K562 (cell line): ENCODE measurements around the gene NPAS3. TPM values are rescaled to one million over a fixed set of nuclear protein-coding genes. Genes with fewer than 3 reads are reported as not detected.

ENCODE experiments used
- ATAC-seq: fragments of 200-7000 bp; cut with Tn5 transposase; 3 replicates; pipeline ENCODE4 v1.9.1; 2020; ENCODE audit warnings: moderate library complexity
- BruUV-seq: library from RNA; stranded (reverse); fragments of 400-500 nt; replicated peaks from 2 replicates; lab custom pipeline; 2021; lab: Mats Ljungman, UMichigan
- CTCF ChIA-PET: fragments of 300-600 bp; formaldehyde crosslinking; extraction: SDS; loops from one replicate; lab custom pipeline; 2021; ENCODE audit warnings: low intra/inter-chr PET ratio; lab: Yijun Ruan, JAX
- POLR2A ChIA-PET: fragments of 300-600, 350-650 bp; sonication (Branson Sonifier 250); formaldehyde crosslinking; extraction: SDS; loops from one replicate; lab custom pipeline; 2021; ENCODE audit warnings: antibody characterized with exemption, inconsistent platforms; lab: Yijun Ruan, JAX
- DNase-seq, 4 experiments: peaks; one replicate each; pipeline versions ENCODE4 v3.0.0 to v3.0.0-alpha.2; 2011 to 2018; ENCODE audit warnings: low spot score in 3 of 4, mixed read lengths in 3 of 4; ENCODE audit errors: extremely low read depth in 1 of 4
- FAIRE-seq: peaks from 2 replicates; lab custom pipeline; 2011; peaks lifted over from hg19 to GRCh38; lab: Jason Lieb, UNC
- H2AFZ ChIP-seq: 2 replicates; pipeline ENCODE4 v1.6.0; 2011; ENCODE audit warnings: low read depth, low read length, control low read depth, inconsistent platforms
- H3K27ac ChIP-seq: fragments of 200-600 bp; 3 replicates; pipeline ENCODE4 v1.8.0; 2011; ENCODE audit warnings: low read depth, mild to moderate bottlenecking, control low read depth, inconsistent platforms, low read length, moderate library complexity, mixed read lengths; ENCODE audit errors: extremely low read depth
- H3K27me3 ChIP-seq, 2 experiments: fragments of 300-600 bp in 1 of 2; 2 replicates in 1 of 2; 3 replicates in 1 of 2; pipeline versions ENCODE4 v1.6.0 to v1.8.0; 2011; ENCODE audit warnings: inconsistent platforms in 2 of 2, low read length in 2 of 2, mild to moderate bottlenecking in 1 of 2, mixed read lengths in 1 of 2, moderate library complexity in 1 of 2; ENCODE audit not compliant: control insufficient read depth in 2 of 2, insufficient read depth in 2 of 2
- H3K36me3 ChIP-seq: fragments of 300-600 bp; 3 replicates; pipeline ENCODE4 v1.8.0; 2011; ENCODE audit warnings: mild to moderate bottlenecking, low read length, inconsistent platforms; ENCODE audit not compliant: control insufficient read depth, insufficient read depth
- H3K4me1 ChIP-seq, 2 experiments: fragments of 200-600 bp in 1 of 2; replicated peaks in 1 of 2; 2 replicates in 1 of 2; 3 replicates in 1 of 2; pipeline versions ENCODE4 v1.5.1 to v1.8.0; 2011; ENCODE audit warnings: inconsistent platforms in 2 of 2, low read length in 2 of 2, mild to moderate bottlenecking in 1 of 2, mixed read lengths in 1 of 2, moderate library complexity in 1 of 2; ENCODE audit not compliant: control insufficient read depth in 2 of 2, insufficient read depth in 2 of 2
- H3K4me2 ChIP-seq: 2 replicates; pipeline ENCODE4 v1.6.1; 2011; ENCODE audit warnings: low read length, control low read depth, inconsistent platforms, mixed read lengths; ENCODE audit not compliant: insufficient read depth
- H3K4me3 ChIP-seq: fragments of 200-600 bp; sonication (generic), shearing (Covaris generic); 2 replicates; pipeline ENCODE4 v1.5.1; 2016; ENCODE audit warnings: control low read depth, inconsistent platforms
- H3K79me2 ChIP-seq: fragments of 200-600 bp; 3 replicates; pipeline ENCODE4 v1.8.0; 2011; ENCODE audit warnings: low read length, inconsistent platforms; ENCODE audit not compliant: control insufficient read depth, insufficient read depth
- H3K9ac ChIP-seq, 2 experiments: 2 replicates each; pipeline versions ENCODE4 v1.6.0 to v1.6.1; 2011; ENCODE audit warnings: low read depth in 2 of 2, low read length in 2 of 2, control low read depth in 1 of 2, inconsistent platforms in 1 of 2, mild to moderate bottlenecking in 1 of 2, mixed read lengths in 1 of 2; ENCODE audit not compliant: insufficient read depth in 1 of 2
- H3K9me1 ChIP-seq: one replicate; pipeline ENCODE4 v1.6.0; 2011; ENCODE audit warnings: inconsistent platforms, mild to moderate bottlenecking, low read length, moderate library complexity; ENCODE audit not compliant: control insufficient read depth, insufficient read depth
- H3K9me3 ChIP-seq: replicated peaks from 2 replicates; pipeline ENCODE4 v1.5.1; 2011; ENCODE audit warnings: low read depth, low read length, inconsistent platforms; ENCODE audit not compliant: control insufficient read depth, insufficient read depth
- H4K20me1 ChIP-seq: replicated peaks from 2 replicates; pipeline ENCODE4 v1.6.1; 2011; ENCODE audit warnings: low read length, inconsistent platforms, mixed read lengths; ENCODE audit not compliant: control insufficient read depth, insufficient read depth
- GTF2A2 ChIP-seq: IDR thresholded peaks from 2 replicates; pipeline ENCODE4 v1.6.1; 2016; ENCODE audit warnings: mild to moderate bottlenecking, missing genetic modification characterization, missing compliant biosample characterization
- KLF10 ChIP-seq: fragments of 250-450 bp; sonication (Bioruptor Pico); IDR thresholded peaks from 2 replicates; pipeline ENCODE4 v1.6.1; 2021; ENCODE audit warnings: matching md5 sums
- SETDB1 ChIP-seq: IDR thresholded peaks from one replicate; pipeline ENCODE4 v1.6.1; 2012; ENCODE audit warnings: low read length, control low read depth, inconsistent platforms
- TCF3 ChIP-seq: sonication (generic); formaldehyde crosslinking; IDR thresholded peaks from 2 replicates; pipeline ENCODE4 v1.4.0; 2020; ENCODE audit warnings: mild to moderate bottlenecking, missing genetic modification reagents
- TOE1 ChIP-seq, 2 experiments: fragments of 450-650 bp in 1 of 2; sonication (generic) in 1 of 2; formaldehyde crosslinking in 1 of 2; IDR thresholded peaks; 2 replicates each; pipeline versions ENCODE4 v1.7.1 to v1.8.0; 2016 to 2022; ENCODE audit warnings: borderline replicate concordance in 2 of 2, mild to moderate bottlenecking in 2 of 2, antibody characterized with exemption in 1 of 2, inconsistent platforms in 1 of 2, low read depth in 1 of 2, missing genetic modification reagents in 1 of 2, moderate library complexity in 1 of 2
- U2AF1 ChIP-seq: fragments of 200-400 bp; formaldehyde crosslinking; optimal IDR thresholded peaks from 2 replicates; pipeline ENCODE3; 2017; ENCODE audit warnings: mild to moderate bottlenecking, low read depth, low read length, moderate library complexity
- YBX1 ChIP-seq: fragments of 450-650 bp; IDR thresholded peaks from 2 replicates; pipeline ENCODE4 v1.7.1; 2016; ENCODE audit warnings: mild to moderate bottlenecking
- ZKSCAN8 ChIP-seq: fragments of 200-800 bp; sonication (Bioruptor generic); IDR thresholded peaks from 2 replicates; pipeline ENCODE4 v1.6.1; 2016; ENCODE audit warnings: missing genetic modification characterization, missing compliant biosample characterization
- WGBS: fragments of 100-300 bp; shearing (Covaris generic); methylation state at CpG from one replicate; pipeline ENCODE4 v1.1.6; 2016; ENCODE audit warnings: low coverage, mixed read lengths; ENCODE audit not compliant: insufficient coverage; ENCODE audit errors: missing lambda C conversion rate; 5-methylcytosine and 5-hydroxymethylcytosine counted together
- in situ Hi-C: fragments of 300-500 bp; cut with MboI; formaldehyde crosslinking; loops from 4 replicates; pipeline ENCODE4 v1.15.0; 2018; ENCODE audit warnings: inconsistent platforms, mixed read lengths
- intact Hi-C: fragments of 100-400 bp; cut with micrococcal nuclease; formaldehyde crosslinking; loops from 2 replicates; pipeline ENCODE4 v1.14.2; 2022
- polyA plus RNA-seq, 8 experiments: library from polyadenylated mRNA; depleted of rRNA in 4 of 8; stranded (reverse) in 5 of 8; unstranded in 3 of 8; fragments of >200 nt; fragmentation: Nextera tagmentation in 2 of 8; fragmentation: Illumina TruSeq in 1 of 8; extraction: Ambion mirVana in 2 of 8; extraction: Trizol in 1 of 8; gene quantifications; 2 replicates each; pipeline versions ENCODE4 v1.2.1 to v1.2.3, GENCODE V29; 2011 to 2014; ENCODE audit warnings: inconsistent platforms in 1 of 8, missing spikeins in 1 of 8
- total RNA-seq, 7 experiments: library from RNA; depleted of rRNA in 6 of 7; stranded (reverse); fragments of >200 nt in 6 of 7; fragmentation: Illumina TruSeq in 2 of 7; extraction: Trizol in 2 of 7; gene quantifications; 2 replicates each; pipeline versions ENCODE4 v1.2.1 to v1.2.3, GENCODE V29; 2011 to 2021; ENCODE audit warnings: low replicate concordance in 1 of 7
- TF ChIP-seq, protein P1 (sequence below), 2 experiments: fragments of 450-650 bp; formaldehyde crosslinking in 1 of 2; IDR thresholded peaks; 2 replicates each; pipeline versions ENCODE4 v1.4.0 to v1.6.1; 2014 to 2020; ENCODE audit warnings: mild to moderate bottlenecking in 2 of 2, borderline replicate concordance in 1 of 2, low read depth in 1 of 2
- TF ChIP-seq, protein P2 (sequence below): sonication (generic); IDR thresholded peaks from 2 replicates; pipeline ENCODE4 v1.6.1; 2016
- TF ChIP-seq, protein P3 (sequence below): fragments of 250-450 bp; sonication (Bioruptor Pico); IDR thresholded peaks from 2 replicates; pipeline ENCODE4 v1.5.0; 2022; ENCODE audit warnings: mild to moderate bottlenecking

NPAS3 gene
- total and polyA plus RNA-seq, 9 of the 15 experiments (the other 6 are each of a cell fraction or from before 2014, with no cell fraction given), result 0.04 TPM; not detected in 8

DNA sequence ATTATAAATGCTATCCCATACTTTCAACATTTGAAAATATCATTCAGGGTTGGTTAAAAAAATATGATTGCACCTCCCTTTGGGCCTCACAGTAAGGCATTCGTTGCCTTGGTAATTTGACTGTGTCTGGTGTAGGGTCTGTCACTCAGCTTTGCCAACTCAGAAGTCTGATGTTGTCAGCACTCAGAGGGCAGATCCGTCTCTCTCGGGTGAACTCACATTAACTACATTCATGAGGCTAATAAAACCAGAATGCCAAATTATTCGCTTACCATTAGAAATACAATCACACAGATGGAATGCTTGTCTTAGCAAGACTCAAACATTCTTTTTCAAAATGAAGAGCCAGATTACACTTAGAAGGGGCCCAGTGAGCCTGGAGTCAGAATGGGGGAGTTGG, 53.0 kb downstream of the NPAS3 start:
- Histone ChIP-seq H3K9me3 (no peaks in the 10 kb centered on the region), H2AFZ (no peak overlapping the region), H3K9me1 (no peaks in the 10 kb centered on the region), H3K9ac (no peak overlapping the region), H3K4me1 (no peaks in the 10 kb centered on the region), H3K27me3 (no peaks in the 10 kb centered on the region), H3K27ac (no peak overlapping the region), H3K4me3 (no peak overlapping the region), H3K79me2 (no peaks in the 10 kb centered on the region), H3K4me2 (no peak overlapping the region), H3K36me3 (no peaks in the 10 kb centered on the region), H4K20me1 (no peaks in the 10 kb centered on the region)
- DNase-seq, result no peak
- FAIRE-seq, result no peak
- intact Hi-C loops (no loop called here), in situ Hi-C loops (no loop called here)
- ChIA-PET CTCF (no interaction called here), POLR2A (no interaction called here)
- BruUV-seq, result no TSS peak
- ATAC-seq, result no peak
- 0% methylated on average over 4 of the region's 4 CpGs for WGBS
- TF ChIP-seq, protein P1, sequence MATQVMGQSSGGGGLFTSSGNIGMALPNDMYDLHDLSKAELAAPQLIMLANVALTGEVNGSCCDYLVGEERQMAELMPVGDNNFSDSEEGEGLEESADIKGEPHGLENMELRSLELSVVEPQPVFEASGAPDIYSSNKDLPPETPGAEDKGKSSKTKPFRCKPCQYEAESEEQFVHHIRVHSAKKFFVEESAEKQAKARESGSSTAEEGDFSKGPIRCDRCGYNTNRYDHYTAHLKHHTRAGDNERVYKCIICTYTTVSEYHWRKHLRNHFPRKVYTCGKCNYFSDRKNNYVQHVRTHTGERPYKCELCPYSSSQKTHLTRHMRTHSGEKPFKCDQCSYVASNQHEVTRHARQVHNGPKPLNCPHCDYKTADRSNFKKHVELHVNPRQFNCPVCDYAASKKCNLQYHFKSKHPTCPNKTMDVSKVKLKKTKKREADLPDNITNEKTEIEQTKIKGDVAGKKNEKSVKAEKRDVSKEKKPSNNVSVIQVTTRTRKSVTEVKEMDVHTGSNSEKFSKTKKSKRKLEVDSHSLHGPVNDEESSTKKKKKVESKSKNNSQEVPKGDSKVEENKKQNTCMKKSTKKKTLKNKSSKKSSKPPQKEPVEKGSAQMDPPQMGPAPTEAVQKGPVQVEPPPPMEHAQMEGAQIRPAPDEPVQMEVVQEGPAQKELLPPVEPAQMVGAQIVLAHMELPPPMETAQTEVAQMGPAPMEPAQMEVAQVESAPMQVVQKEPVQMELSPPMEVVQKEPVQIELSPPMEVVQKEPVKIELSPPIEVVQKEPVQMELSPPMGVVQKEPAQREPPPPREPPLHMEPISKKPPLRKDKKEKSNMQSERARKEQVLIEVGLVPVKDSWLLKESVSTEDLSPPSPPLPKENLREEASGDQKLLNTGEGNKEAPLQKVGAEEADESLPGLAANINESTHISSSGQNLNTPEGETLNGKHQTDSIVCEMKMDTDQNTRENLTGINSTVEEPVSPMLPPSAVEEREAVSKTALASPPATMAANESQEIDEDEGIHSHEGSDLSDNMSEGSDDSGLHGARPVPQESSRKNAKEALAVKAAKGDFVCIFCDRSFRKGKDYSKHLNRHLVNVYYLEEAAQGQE (IDR thresholded peaks at IDR 0.05; ENCODE audit: borderline replicate concordance), result no peak
- TF ChIP-seq, protein P1 (CRISPR knock-in tag; IDR thresholded peaks at IDR 0.05; ENCODE audit: low read depth), result no peak
- no peak for TF ChIP-seq U2AF1
- TF ChIP-seq SETDB1, result no peak
- TF ChIP-seq, protein P2, sequence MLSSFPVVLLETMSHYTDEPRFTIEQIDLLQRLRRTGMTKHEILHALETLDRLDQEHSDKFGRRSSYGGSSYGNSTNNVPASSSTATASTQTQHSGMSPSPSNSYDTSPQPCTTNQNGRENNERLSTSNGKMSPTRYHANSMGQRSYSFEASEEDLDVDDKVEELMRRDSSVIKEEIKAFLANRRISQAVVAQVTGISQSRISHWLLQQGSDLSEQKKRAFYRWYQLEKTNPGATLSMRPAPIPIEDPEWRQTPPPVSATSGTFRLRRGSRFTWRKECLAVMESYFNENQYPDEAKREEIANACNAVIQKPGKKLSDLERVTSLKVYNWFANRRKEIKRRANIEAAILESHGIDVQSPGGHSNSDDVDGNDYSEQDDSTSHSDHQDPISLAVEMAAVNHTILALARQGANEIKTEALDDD, result no peak
- TF ChIP-seq GTF2A2 (tag), result no peak
- TF ChIP-seq ZKSCAN8 (CRISPR knock-in tag), result no peak
- no peak for TF ChIP-seq KLF10 (CRISPR knock-in tag)
- no peak for TF ChIP-seq YBX1
- TF ChIP-seq TCF3 (CRISPR knock-in tag), result no peak
- TF ChIP-seq, protein P3, sequence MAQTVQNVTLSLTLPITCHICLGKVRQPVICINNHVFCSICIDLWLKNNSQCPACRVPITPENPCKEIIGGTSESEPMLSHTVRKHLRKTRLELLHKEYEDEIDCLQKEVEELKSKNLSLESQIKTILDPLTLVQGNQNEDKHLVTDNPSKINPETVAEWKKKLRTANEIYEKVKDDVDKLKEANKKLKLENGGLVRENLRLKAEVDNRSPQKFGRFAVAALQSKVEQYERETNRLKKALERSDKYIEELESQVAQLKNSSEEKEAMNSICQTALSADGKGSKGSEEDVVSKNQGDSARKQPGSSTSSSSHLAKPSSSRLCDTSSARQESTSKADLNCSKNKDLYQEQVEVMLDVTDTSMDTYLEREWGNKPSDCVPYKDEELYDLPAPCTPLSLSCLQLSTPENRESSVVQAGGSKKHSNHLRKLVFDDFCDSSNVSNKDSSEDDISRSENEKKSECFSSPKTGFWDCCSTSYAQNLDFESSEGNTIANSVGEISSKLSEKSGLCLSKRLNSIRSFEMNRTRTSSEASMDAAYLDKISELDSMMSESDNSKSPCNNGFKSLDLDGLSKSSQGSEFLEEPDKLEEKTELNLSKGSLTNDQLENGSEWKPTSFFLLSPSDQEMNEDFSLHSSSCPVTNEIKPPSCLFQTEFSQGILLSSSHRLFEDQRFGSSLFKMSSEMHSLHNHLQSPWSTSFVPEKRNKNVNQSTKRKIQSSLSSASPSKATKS, result no peak
- no peak for TF ChIP-seq TOE1 (IDR thresholded peaks at IDR 0.05; ENCODE audit: borderline replicate concordance)
- no peak for TF ChIP-seq TOE1 (CRISPR knock-in tag; IDR thresholded peaks at IDR 0.05; ENCODE audit: borderline replicate concordance, low read depth)
